Body of pancreas (tissue), 4 donors: ENCODE results near the gene RAB10. TPM values are rescaled to one million over a fixed set of nuclear protein-coding genes. Genes with fewer than 3 reads are reported as not detected.

Source experiments
- ATAC-seq: fragments of 150-250 bp; one replicate; pipeline ENCODE4 v1.9.1; 2016
- DNase-seq, 4 donors: peaks; one replicate each; pipeline ENCODE4 v3.0.0-alpha.2; 2019
- H3K27ac ChIP-seq, 4 donors: fragments of 200-600 bp; sonication (generic); 1 replicate in 3 of 4; 2 replicates in 1 of 4; pipeline versions ENCODE4 v1.5.1 to v1.6.1; 2016 to 2019; ENCODE audit warnings: mild to moderate bottlenecking in 1 of 4, mixed read lengths in 1 of 4, moderate library complexity in 1 of 4
- H3K27me3 ChIP-seq, 2 donors: fragments of 200-600 bp; sonication (generic); one replicate each; pipeline ENCODE4 v1.6.0; 2016; ENCODE audit warnings: mild to moderate bottlenecking in 1 of 2
- H3K36me3 ChIP-seq, 2 donors: fragments of 200-600 bp; sonication (generic); replicated peaks in 1 of 2; 2 replicates each; pipeline ENCODE4 v1.5.1; 2016; ENCODE audit warnings: low read depth in 2 of 2; ENCODE audit not compliant: insufficient read depth in 1 of 2
- H3K4me1 ChIP-seq: fragments of 200-600 bp; sonication (generic); one replicate; pipeline ENCODE4 v1.6.0; 2016
- H3K4me3 ChIP-seq, 2 donors: fragments of 200-600 bp; sonication (generic); 1 replicate in 1 of 2; 2 replicates in 1 of 2; pipeline ENCODE4 v1.5.1; 2016 to 2019
- H3K9me3 ChIP-seq, 3 donors: fragments of 200-600 bp; sonication (generic); 1 replicate in 2 of 3; 2 replicates in 1 of 3; pipeline ENCODE4 v1.5.1; 2016
- POLR2A ChIP-seq, 3 donors: fragments of 450-650 bp; IDR thresholded peaks; one replicate each; pipeline ENCODE4 v1.6.1; 2016; ENCODE audit warnings: antibody characterized with exemption in 3 of 3, mild to moderate bottlenecking in 2 of 3
- WGBS, 2 donors: methylation state at CpG; one replicate each; pipeline ENCODE4 v1.1.5; 2017; 5-methylcytosine and 5-hydroxymethylcytosine counted together
- intact Hi-C: fragments of 100-400 bp; cut with DNase I; formaldehyde crosslinking; loops from one replicate; pipeline ENCODE4 v1.15.1; 2023
- total RNA-seq, 2 donors: library from RNA; depleted of rRNA; stranded (reverse); fragments of >200 nt; gene quantifications; one replicate each; pipeline ENCODE4 v1.1.0, GENCODE V29; 2016
- TF ChIP-seq, protein P1 (sequence below), 7 experiments: fragments of 450-650 bp in 4 of 7; fragments of 200-600 bp in 3 of 7; sonication (generic) in 3 of 7; IDR thresholded peaks; one replicate each; pipeline ENCODE4 v1.5.1; 2016 to 2019; ENCODE audit warnings: antibody characterized with exemption in 7 of 7

The RAB10 gene
- 100 to 1,000 TPM in 1 of 2 donors, 10 to 100 TPM in 1; 41.5 to 115 TPM for total RNA-seq

DNA sequence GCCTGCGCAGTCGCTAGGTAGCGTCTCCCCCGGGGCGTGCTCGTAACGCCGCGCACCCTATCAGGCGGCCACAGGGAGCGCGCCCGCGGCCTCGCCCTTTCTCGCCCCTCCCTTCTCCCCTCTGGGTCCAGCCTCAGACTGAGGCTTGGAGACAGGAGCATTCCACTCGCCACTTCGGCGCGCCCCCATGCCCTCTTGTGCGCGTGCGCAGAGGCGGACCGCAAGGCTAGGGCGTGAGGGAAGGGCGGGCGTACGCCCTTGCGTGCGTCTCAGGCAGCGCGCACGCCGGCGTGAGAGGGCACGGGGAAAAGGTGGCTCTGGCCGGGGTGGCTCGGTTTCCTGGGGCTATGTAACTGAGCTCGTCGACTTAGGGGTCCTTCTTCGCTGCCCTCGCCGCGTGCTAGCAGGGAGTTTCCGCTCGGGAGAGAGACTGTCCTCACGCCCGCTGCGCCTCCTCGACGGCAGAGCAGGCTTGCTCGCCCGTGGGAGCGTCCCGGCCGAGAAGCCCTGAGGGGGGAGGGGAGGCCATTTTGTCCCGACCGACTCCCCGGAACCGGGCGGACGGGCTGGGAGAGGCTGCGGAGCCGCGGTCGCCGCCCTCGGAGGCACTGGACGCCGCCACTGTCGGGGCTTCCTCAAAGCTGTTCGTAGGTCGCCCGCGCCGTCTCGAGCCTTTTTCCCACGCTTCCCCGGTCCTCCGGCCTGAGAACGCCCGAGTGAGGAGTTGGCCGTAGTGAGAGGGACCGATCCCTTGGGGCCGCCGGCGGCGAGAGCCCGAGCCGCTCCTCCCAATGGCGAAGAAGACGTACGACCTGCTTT lies at the start of gene RAB10:
Gene RAB10, plus strand, starts transcription at position 267 of the 819 bp plus-strand sequence. Its CDS starts 525 bp downstream, at position 792.
- H3K4me1 ChIP-seq: peaks cover 33% of the 10 kb centered on the region
- WGBS, 2 donors: 0% methylated on average over 15 to 93 of the region's 94 CpGs
- TF ChIP-seq, protein P1, sequence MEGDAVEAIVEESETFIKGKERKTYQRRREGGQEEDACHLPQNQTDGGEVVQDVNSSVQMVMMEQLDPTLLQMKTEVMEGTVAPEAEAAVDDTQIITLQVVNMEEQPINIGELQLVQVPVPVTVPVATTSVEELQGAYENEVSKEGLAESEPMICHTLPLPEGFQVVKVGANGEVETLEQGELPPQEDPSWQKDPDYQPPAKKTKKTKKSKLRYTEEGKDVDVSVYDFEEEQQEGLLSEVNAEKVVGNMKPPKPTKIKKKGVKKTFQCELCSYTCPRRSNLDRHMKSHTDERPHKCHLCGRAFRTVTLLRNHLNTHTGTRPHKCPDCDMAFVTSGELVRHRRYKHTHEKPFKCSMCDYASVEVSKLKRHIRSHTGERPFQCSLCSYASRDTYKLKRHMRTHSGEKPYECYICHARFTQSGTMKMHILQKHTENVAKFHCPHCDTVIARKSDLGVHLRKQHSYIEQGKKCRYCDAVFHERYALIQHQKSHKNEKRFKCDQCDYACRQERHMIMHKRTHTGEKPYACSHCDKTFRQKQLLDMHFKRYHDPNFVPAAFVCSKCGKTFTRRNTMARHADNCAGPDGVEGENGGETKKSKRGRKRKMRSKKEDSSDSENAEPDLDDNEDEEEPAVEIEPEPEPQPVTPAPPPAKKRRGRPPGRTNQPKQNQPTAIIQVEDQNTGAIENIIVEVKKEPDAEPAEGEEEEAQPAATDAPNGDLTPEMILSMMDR (IDR thresholded peaks at IDR 0.05): peak in 5 of 7 experiments; percentile 12 to 42 (median 21)
- TF ChIP-seq POLR2A (IDR thresholded peaks at IDR 0.05): peak; percentile 98 to 99 (median 99)
- intact Hi-C loops: no loop called here
- peak within 1 kb of the TSS; percentile 88 to 100 (median 98) for H3K27ac ChIP-seq
- peak; percentile 99 for DNase-seq
- no peaks in the 10 kb centered on the region for H3K36me3 ChIP-seq
- no peaks in the 10 kb centered on the region for H3K9me3 ChIP-seq
- H3K4me3 ChIP-seq: peak within 1 kb of the TSS; percentile 83 to 89
- peak; percentile 91 for ATAC-seq
- H3K27me3 ChIP-seq: no peaks in the 10 kb centered on the region

DNA sequence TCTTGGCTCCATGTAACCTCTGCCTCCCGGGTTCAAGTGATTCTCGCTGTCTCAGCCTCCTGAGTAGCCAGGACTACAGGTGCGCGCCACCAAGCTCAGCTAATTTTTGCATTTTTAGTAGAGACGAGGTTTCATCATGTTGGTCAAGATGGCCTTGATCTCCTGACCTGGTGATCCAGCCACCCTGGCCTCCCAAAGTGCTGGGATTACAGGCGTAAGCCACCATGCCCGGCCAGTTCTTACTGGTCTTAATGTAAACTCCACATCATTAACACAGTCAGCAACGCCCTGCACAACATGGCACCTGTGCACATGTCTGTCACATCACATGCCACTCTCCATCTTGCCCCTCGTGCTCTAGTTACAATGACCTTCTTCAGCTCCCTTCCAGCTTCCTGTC lies 45.8 kb upstream of the RAB10 start:
- no peak overlapping the region for H3K4me3 ChIP-seq
- ATAC-seq: no peak
- H3K27me3 ChIP-seq: no peaks in the 10 kb centered on the region
- TF ChIP-seq POLR2A (IDR thresholded peaks at IDR 0.05): no peak
- TF ChIP-seq, protein P1 (IDR thresholded peaks at IDR 0.05): no peak
- 85 to 89% methylated on average over 9 of the region's 9 CpGs for WGBS, 2 donors
- no peak for DNase-seq
- H3K4me1 ChIP-seq: peaks cover 11% of the 10 kb centered on the region
- no peak overlapping the region for H3K27ac ChIP-seq
- intact Hi-C loops: loop anchor here (10.0 kb wide), 1 partner anchor 157 kb away; no protein-coding TSS in a partner anchor
- no peaks in the 10 kb centered on the region for H3K9me3 ChIP-seq
- H3K36me3 ChIP-seq: no peaks in the 10 kb centered on the region

DNA sequence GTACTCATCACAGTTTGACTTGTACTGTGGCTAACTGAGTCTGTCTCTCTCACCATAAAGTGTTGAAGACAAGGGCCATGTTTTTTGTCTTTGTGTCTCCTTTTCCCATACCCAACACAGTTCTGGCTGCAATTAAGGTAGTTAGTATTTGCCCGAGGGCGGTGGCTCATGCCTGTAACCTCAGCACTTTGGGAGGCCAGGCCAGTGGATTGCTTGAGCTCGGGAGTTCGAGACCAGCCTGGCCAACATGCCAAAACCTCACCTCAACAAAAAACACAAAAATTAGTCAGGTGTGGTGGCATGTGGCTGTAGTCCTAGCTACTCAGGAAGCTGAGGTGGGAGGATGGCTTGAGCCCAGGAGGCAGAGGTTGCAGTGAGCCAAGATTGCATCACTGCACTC lies 44.7 kb upstream of the RAB10 start:
- ATAC-seq (no peak), DNase-seq (no peak)
- 84 to 89% methylated on average over 4 of the region's 4 CpGs for WGBS, 2 donors
- Histone ChIP-seq H3K4me3 (no peak overlapping the region), H3K27ac (no peak overlapping the region), H3K27me3 (no peaks in the 10 kb centered on the region), H3K36me3 (no peaks in the 10 kb centered on the region), H3K4me1 (peaks cover 11% of the 10 kb centered on the region), H3K9me3 (no peaks in the 10 kb centered on the region)
- intact Hi-C loops: loop anchor here (10.0 kb wide), 1 partner anchor 156 kb away; no protein-coding TSS in a partner anchor
- TF ChIP-seq, protein P1 (IDR thresholded peaks at IDR 0.05): no peak
- TF ChIP-seq POLR2A (IDR thresholded peaks at IDR 0.05): no peak

DNA sequence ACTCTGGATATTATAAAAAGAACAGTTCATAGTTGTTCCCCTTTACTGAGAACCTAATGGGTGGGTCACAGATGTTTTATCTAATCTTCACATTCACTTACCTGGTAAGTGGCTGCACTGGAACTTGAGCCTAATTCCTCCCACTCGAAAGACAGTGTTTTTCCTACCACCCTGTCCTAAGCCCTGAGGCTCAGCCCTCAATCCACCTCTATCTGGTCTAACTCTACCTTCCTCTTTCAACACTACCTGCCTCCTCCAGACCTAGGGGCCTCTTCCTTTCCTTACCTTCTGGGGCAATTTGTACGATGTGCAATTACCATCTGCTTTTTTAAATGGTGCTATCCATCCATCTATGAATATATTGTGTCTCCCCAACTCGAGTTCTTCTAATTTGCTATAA lies 41.9 kb upstream of the RAB10 start:
- no peak for DNase-seq
- intact Hi-C loops: no loop called here
- no peak for TF ChIP-seq POLR2A (IDR thresholded peaks at IDR 0.05)
- TF ChIP-seq, protein P1 (IDR thresholded peaks at IDR 0.05): no peak
- WGBS, 2 donors: 47 to 50% methylated on average over 3 of the region's 3 CpGs
- H3K4me1 ChIP-seq: peaks cover 11% of the 10 kb centered on the region
- peak; percentile 19 for ATAC-seq
- H3K27me3 ChIP-seq: no peaks in the 10 kb centered on the region
- H3K27ac ChIP-seq: peak overlapping the region in 2 of 4 donors; percentile 27 to 62
- H3K36me3 ChIP-seq: no peaks in the 10 kb centered on the region
- no peak overlapping the region for H3K4me3 ChIP-seq
- H3K9me3 ChIP-seq: no peaks in the 10 kb centered on the region
